GM21723 (cell line): ENCODE data around the gene ACVR1C.

Source experiments
- ATAC-seq: cut with Tn5 transposase; IDR thresholded peaks from one replicate; pipeline ENCODE4 v1.9.1; 2021; ENCODE audit warnings: mild to moderate bottlenecking, moderate library complexity; ENCODE audit not compliant: unreplicated experiment

ACVR1C gene

DNA sequence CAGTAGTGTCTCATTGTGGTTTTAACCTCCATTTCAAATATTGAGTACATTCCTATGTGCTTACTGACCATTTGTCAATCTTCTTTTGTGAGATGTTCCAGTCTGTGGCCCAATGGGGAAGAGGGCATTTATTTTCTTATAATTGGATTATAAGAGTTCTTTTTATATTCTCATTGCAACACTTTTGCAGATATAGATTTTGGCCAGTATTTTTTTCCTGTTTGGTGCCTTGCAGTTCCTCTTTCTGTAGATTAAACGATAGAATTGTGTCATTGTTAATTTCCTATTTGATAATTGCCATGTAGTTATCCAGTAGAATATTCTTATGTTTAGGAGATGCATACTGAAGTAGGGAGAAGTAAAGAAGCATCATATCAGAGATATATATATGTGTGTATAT, 128.3 kb downstream of the ACVR1C start:
- ATAC-seq, result no peak

DNA sequence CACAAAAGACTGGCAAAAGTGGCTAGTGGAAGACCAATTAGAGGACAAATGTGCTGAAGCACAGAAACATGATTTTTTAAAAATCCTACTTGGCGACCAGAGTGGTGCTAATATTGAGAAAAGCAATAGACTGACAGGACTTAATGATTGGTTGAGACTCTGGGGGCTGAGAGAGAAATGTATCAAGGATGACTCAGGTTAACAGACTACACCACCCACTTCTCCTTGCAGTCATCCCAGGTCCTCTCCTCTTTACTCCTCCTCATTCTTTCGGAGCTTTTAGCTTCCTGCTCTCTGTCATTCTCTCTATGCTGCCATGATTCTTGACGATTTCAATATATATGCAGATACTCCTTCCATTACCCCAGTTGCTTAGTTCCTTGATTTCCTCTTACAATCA, 130.2 kb downstream of the ACVR1C start:
- ATAC-seq, result no peak

DNA sequence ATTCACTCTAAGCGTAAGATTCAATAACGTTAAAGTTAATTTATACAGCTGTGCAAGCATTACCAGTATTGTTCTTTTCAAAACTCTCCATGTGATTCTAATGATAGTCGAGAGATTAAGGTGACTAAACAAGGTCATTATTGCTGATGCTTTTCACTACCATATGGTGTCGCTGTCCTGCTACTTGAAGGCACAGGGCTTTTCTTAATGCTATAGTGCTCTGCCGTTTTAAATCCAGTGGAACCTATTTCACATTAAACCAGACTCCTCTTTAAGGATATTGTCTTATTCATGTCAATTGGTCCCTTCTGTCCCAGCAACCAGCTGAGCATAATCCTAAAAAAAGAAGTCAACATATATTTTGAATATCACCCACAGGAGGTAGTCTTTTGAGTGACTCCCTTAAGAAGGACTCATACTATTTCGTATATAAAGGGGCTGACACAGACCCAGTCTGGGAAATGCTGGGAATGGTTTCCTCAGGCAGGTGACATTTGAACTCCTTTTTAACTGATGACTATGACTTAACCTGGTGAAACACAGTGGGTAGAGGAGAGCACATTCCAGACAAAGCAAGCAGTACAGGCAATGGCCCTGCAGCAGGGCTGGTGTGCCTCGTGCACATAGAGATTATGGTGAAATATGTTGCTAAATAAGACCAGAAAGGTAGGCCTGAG, 130.9 kb downstream of the ACVR1C start:
- peak; percentile 92 for ATAC-seq

DNA sequence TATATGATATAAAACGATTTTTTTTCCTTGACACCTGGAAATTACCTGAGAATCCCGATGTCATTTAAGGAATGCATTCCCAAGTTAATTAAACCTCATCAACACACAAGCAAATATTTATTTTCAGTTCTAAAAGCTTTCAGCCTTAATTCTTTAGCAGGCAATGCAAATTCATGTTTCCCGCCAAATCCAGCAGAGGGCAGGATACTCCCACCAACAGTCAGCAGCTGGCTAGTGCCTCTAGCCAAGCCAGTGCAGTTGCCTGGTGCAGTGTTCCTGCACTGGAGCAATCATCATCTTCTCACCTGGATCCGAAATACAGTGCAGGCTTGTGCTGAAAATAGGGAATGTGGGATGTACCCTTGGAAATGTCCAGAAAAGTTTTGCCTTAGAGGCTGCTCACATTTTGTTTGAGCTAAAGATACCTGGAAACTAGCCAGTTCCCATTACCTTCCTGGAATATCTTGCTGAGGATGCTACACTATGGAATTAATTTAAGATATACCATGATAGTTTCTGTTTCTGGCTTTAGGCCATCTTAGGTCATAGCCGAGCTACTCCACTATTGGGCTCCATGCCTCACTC, 136.4 kb downstream of the ACVR1C start:
- peak; percentile 97 for ATAC-seq

DNA sequence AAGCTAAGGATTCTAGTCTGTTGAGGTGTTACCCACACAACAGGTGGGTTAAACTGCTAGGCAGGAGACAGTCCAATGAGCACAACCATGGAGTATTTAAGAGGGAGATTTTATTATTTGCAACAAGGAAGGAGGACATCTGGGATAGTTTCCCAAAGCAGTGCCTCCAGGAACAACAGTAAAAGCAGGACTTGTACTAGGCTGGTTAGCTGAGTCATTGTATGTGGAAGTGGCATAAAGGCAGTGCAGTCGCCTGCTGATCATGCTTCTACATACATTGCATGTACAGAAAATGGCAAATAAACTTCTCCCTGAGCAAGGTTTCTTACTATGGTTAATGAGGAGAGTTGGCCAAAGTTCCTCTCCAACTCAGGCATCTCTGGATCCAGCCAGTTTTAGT, 138.7 kb downstream of the ACVR1C start:
- no peak for ATAC-seq

DNA sequence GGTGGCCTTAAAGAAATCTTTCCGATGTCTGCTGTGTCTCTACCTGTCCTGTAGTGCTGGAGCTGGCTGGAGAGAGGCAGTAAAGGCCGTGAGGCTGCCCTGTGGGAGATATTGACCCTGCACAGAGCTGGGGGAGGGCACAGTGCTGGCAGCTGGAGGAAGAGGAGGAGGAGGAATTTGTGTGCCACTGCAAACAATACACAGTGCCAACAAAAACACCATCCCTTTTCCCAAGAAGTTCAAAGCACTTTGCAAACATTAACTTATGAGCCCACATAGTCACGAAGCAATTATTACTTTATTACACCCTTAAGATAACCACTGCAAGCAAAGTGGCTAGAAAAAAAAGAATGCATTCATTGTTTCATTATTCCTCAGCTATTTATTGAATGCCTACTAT, 139.8 kb downstream of the ACVR1C start:
- no peak for ATAC-seq

DNA sequence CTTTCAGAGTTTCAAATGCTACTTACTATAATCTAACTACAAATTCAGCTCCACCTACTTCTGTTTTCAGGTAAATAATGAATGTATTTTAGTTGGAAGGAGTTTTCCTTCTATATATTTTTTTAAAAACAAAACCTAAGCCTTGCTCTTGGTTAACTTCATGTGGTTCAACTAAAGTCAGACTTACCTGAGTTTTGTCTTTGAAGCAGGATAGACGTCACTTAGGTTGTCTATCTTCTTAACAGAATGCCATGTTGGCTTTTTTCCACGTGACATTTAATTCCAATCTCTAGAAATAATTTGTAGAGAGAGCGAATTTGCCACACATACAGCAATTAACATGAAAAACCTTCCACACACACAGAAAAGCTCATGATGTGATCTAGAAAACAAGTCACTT, 140.9 kb downstream of the ACVR1C start:
- no peak for ATAC-seq

DNA sequence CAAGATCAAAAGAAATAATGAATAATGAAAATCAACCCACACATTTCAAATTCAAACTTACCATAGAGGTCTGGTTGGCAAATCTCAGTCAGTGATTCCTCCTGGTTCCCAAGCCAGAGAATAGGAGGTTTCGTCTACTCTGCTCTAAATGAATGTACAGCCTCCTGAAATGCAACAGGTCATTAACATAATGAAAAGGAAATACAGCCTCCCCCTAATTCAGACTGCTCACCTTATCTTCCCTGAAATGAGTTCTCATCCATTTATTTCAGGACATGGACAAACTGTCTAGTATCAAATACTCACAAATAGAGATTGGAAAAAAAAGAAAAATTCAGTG, 141.4 kb downstream of the ACVR1C start:
- no peak for ATAC-seq

DNA sequence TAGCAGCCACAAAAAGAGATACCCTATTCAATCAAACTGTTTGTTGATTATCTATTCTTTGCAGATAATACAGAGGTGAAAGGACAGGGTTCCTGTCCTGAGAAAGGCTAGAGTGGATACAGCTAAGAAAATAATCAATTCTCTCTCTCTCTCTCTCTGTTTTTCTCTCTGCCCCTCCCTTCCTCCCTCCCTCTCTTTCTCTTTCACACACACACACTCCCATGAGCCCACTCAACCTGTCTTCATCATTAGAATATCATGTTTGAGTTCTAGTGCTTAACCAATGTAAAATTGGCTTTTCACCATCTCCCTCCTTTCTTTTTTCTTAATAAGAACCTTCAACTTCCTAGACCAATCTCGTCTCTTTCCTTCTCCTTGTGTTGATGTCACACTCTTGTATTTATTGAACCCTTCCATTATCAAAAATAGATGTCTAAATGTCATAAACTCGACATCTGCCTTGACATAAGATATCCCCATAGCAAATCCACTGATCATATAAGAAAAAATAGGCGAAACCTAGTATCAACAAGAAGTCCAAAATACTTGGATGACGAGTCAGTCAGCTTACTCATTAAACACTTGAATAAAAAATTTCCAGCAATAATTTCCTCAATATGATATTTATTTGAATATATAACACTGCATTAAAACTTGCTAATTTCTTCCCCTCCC, 141.9 kb downstream of the ACVR1C start:
- no peak for ATAC-seq

DNA sequence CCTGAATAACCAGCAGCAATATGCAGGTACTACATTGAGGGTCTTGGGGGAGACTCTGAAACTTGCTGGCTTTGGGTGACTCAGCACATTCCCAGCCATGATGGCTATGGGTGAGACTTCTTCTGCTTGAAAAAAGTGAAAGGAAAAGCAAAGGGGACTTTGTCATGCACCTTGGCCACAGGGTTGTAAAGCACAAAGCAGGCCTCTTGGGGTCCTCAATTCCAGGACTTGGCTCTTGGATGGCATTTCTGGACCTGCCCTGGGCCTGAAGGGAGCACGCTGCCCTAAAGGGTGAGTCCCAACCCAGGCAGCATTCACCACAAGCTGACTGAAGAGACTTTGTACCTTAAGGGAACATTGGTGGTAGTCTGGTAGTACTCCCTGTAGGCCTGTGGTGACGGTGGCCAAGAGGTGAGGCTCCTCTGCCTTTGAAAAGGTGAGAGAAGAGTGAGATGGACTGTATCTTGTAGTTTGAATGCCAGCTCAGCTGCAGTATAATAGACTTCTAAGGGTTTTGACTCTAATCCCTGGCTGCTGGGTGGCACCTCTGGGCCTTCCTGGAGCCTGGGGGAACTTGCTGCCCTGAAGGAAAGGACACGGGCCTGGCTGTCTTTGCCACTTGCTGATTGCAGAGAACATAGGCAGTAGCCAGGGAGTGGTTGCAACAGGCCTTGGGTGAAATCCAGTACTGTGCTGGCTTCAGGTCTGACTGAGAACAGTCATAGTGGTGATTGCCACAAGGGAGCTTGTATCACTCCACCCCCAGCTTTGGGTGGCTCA, 148.3 kb downstream of the ACVR1C start:
- ATAC-seq, result peak; percentile 83

DNA sequence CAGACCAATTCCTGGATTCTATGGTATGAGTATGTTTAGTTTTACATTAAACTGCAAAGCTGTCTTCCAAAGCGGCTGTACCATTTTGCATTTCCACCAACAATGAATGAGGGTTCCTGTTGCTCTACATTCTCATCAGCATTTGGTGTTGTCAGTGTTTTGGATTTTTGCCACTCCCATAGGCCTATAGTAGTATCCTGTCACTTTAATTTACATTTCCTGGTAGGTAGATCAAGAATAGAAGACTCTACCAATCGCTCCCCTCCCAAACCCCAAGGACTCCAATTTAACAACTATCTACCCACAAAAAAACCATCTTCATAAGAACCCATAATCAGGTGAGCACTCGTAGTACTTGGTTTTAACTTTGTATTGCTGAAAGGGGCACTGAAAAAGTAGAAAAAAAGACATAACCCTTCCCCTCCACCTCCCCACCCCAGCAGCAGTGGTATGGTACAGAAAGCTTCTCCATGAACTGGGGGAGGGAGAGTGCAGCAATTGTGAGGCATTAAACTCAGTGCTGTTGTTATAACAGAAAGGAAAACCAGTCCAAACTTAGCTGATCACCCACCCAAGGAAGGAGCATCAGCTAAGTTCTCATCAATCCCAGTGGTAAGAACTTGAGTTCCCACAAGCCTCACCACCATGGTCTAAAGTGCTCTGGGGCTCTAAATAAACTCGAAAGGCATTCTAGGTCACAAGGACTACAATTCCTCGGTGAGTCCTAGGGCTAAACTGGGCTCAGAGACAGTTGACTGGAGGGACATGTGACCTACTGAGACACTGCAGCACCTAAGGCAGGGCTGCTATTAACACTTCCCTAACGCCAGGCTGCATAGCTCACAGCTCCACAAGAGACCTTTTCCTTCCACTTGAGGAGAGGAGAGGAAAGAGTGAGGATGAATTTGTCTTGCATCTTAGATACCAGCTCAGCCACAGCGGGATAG, 149.3 kb downstream of the ACVR1C start:
- peak; percentile 39 for ATAC-seq

DNA sequence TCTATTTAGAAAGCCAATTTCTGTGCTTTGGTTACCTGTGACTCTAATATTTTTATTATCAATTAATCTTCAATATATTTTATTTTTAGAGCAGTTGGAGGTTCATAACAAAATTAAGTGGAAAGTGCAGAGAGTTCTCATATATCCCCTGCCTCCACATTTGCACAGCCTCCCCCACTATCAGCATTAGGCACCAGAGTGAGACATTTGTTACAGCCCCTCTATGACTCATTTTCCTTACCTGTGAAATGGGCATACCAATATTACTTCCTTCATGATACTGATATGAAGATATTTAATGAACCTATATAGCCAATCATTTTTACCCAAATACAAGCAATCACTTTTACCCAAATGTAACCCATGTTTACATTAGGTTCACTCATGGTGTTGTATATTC, 150.7 kb downstream of the ACVR1C start:
- ATAC-seq, result no peak

DNA sequence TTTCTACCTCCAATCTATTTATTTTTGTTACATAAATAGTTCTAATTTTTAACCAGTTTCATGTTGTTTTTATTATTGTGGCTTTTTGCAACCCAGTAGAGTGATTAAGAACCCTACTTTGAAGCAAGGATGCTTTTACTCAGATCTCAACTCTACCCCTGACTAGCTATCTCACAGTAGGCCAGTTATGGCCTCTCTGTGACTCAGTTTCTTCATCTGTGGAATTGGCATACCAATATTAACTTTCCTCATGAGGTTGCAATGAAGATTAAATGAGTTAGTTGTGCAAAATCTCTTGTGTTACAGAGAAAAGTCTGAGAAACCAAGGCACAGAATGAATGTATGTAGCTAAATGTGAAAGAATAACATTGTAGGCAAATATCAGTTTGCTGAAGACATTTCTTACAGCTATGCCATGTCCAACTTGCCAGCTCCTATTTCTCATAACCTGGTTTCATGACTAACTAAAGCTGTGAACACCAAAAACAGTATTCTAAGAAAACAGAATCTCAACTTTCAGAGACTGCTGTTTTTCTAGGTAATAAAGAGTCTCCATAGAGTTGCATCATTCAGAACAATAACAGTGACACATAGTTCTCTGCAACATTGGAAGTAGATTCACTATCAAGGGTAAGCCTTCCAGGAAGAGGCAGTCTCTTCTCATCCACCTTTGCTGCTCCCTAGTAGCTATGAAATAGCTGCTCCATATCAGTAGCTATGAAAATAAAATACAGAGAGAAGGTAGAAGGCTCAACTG, 151.5 kb downstream of the ACVR1C start:
- no peak for ATAC-seq
